Measurements from ENCODE around the gene IGSF6. TPM values are rescaled to one million over a fixed set of nuclear protein-coding genes. Genes with fewer than 3 reads are reported as not detected.
"Not testable (repeated sequence)": the region's sequence is repeated elsewhere in the genome, so short reads cannot be mapped to it uniquely, and the experiment has no call there.

IGSF6 gene
- total RNA-seq, 2 experiments from 2014 or later: 0.20 TPM; not detected in 1

DNA sequence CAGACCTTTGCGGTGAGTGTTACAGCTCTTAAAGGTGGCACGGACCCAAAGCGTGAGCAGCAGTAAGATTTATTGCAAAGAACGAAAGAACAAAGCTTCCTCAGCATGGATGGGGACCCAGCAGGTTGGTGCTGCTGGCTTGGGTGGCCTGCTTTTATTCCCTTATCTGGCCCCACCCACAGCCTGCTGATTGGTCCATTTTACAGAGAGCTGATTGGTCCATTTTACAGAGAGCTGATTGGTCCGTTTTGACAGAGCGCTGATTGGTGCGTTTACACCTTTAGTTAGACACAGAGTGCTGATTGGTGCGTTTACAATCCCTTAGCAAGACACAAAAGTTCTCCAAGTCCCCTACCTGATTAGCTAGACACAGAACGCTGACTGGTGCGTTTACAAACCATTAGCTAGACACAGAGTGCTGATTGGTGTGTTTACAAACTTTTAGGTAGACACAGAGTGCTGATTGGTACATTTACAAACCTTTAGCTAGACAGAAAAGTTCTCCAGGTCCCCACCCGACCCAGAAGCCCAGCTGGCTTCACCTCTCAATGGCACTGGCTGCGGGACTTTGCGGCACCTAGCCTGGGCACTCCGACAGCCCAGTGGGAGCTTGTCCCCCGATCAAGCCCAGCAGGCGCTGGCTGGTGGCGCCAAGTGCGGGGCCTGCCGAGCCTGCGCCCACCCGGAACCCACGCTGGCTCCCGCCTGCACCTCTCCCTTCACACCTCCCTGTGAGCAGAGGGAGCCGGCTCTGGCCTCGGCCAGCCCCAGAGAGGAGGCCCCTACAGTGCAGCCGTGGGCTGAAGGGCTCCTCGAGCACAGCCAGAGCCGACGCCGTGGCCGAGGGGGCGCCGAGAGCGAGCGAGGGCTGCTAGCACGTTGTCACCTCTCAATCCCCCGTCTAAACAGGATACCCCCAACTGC, 22.5 kb downstream of the IGSF6 start:
- H3K4me3 Mint-ChIP-seq; H3K27me3 Mint-ChIP-seq; intact Hi-C loops (cut with micrococcal nuclease); H3K27ac Mint-ChIP-seq; H3K9me3 Mint-ChIP-seq; ATAC-seq; DNase-seq: not testable (repeated sequence)
- ChIA-PET POLR2A (interaction anchor here (1.1 kb wide), 1 partner anchor 21 kb away, joined by 3 read pairs; no protein-coding TSS in a partner anchor), CTCF (interaction anchor here (1.0 kb wide), 1 partner anchor 45 kb away, joined by 3 read pairs; no protein-coding TSS in a partner anchor)
- Mint-ChIP-seq H3K4me1 (ENCODE audit: low read depth) (peaks cover 50% of the 10 kb centered on the region), H3K36me3 (ENCODE audit: low read depth) (peaks cover 45% of the 10 kb centered on the region)

DNA sequence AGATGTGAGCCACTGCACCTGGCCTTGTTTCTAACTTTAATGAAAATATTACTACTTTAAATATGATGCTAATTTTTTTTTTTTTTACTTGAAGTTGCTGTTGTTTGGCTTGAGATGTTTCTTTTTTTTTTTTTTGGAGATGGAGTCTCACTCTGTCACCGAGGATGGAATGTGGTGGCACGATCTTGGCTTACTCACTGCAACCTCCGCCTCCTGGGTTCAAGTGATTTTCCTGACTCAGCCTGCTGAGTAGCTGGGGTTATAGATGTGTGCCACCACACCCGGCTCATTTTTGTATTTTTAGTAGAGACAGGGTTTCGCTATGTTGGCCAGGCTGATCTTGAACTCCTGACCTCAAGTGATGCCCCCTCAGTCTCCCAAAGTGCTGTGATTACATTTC, 23.6 kb downstream of the IGSF6 start:
- CTCF ChIA-PET: no interaction called here
- intact Hi-C loops (cut with micrococcal nuclease): no loop called here
- Mint-ChIP-seq H3K4me3 (no peak overlapping the region), H3K27ac (no peak overlapping the region), H3K36me3 (ENCODE audit: low read depth) (peaks cover 45% of the 10 kb centered on the region), H3K27me3 (no peaks in the 10 kb centered on the region), H3K4me1 (ENCODE audit: low read depth) (peaks cover 44% of the 10 kb centered on the region), H3K9me3 (peaks cover 3% of the 10 kb centered on the region)
- TF ChIP-seq, protein P1, sequence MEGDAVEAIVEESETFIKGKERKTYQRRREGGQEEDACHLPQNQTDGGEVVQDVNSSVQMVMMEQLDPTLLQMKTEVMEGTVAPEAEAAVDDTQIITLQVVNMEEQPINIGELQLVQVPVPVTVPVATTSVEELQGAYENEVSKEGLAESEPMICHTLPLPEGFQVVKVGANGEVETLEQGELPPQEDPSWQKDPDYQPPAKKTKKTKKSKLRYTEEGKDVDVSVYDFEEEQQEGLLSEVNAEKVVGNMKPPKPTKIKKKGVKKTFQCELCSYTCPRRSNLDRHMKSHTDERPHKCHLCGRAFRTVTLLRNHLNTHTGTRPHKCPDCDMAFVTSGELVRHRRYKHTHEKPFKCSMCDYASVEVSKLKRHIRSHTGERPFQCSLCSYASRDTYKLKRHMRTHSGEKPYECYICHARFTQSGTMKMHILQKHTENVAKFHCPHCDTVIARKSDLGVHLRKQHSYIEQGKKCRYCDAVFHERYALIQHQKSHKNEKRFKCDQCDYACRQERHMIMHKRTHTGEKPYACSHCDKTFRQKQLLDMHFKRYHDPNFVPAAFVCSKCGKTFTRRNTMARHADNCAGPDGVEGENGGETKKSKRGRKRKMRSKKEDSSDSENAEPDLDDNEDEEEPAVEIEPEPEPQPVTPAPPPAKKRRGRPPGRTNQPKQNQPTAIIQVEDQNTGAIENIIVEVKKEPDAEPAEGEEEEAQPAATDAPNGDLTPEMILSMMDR (IDR thresholded peaks at IDR 0.05): no peak
- POLR2A ChIA-PET: interaction anchor here (1.1 kb wide), 1 partner anchor 19 kb away, joined by 3 read pairs; no protein-coding TSS in a partner anchor
- ATAC-seq: no peak
- DNase-seq: no peak

DNA sequence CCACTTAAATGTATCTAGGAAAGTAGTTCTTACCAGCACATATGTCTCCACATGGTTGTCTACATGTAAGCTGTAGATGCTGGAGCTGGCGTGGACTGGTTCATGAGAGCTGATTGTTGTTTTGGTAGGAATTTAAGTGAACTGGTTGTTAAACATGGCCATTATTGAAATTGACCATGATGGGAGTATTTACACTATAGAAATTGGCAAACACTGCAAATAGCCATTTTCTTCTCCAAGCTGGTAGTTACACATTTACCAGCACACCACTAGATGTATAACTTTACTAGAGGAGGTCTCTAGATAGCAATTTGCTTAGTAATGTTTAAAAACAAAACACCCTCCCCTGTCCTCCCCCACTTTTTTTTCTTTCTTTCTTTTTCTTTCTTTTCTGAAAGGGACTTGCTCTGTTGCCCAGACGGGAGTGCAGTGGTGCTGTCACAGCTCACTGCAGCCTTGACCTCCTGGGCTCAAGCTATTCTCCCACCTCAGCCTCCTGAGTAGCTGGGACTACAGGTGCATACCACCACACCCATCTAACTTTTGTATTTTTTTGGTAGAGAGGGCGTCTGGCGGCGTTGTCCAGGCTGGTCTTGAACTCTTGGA, 24.2 kb downstream of the IGSF6 start:
- H3K9me3 Mint-ChIP-seq: peaks cover 3% of the 10 kb centered on the region
- ATAC-seq: no peak
- TF ChIP-seq, protein P1 (IDR thresholded peaks at IDR 0.05): no peak
- POLR2A ChIA-PET: interaction anchor here (0.6 kb wide), 1 partner anchor 10 kb away, joined by 3 read pairs; no protein-coding TSS in a partner anchor
- CTCF ChIA-PET: interaction anchor here (1.0 kb wide), 1 partner anchor 11 kb away, joined by 4 read pairs; no protein-coding TSS in a partner anchor
- peaks cover 41% of the 10 kb centered on the region for H3K4me1 Mint-ChIP-seq (ENCODE audit: low read depth)
- no peaks in the 10 kb centered on the region for H3K27me3 Mint-ChIP-seq
- no peak for DNase-seq
- H3K4me3 Mint-ChIP-seq: no peak overlapping the region
- intact Hi-C loops (cut with micrococcal nuclease): no loop called here
- peaks cover 49% of the 10 kb centered on the region for H3K36me3 Mint-ChIP-seq (ENCODE audit: low read depth)
- peak overlapping the region; percentile 17 for H3K27ac Mint-ChIP-seq

DNA sequence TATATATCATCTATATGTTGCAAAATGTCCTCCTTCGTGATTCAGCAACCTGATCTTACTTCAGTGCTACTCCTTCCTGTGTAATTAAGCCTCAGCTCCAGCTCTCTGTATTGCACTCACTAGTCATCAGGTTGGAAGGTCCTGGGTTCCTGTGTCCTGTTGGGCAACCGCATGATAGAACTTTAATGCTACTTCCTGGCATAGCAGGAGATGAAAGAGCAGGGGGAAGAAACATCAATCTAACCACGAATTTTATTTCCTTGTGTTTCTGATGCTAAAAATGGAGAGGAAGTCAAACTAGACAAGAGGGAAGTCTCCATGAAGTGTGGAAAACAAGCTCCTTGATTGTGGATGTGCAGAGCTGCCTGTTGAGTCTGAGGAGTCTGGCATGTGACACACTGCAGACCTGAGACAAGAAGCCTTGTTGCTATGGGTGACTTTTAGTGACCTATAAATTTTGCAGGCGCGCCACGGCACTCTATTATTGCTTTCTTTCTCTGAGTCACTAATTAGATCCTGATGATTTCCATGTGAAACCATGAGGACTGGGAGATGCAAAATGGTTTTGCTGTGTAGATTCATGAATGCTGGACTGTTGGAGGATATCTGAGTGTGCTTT, 25.6 kb downstream of the IGSF6 start:
- H3K9me3 Mint-ChIP-seq: peaks cover 3% of the 10 kb centered on the region
- TF ChIP-seq, protein P1 (IDR thresholded peaks at IDR 0.05): no peak
- peaks cover 37% of the 10 kb centered on the region for H3K4me1 Mint-ChIP-seq (ENCODE audit: low read depth)
- H3K4me3 Mint-ChIP-seq: no peak overlapping the region
- no peaks in the 10 kb centered on the region for H3K27me3 Mint-ChIP-seq
- intact Hi-C loops (cut with micrococcal nuclease): no loop called here
- ATAC-seq (peak; percentile 95), DNase-seq (peak; percentile 45)
- peak overlapping the region; percentile 72 for H3K27ac Mint-ChIP-seq
- peaks cover 48% of the 10 kb centered on the region for H3K36me3 Mint-ChIP-seq (ENCODE audit: low read depth)
- POLR2A ChIA-PET: interaction anchor here (0.7 kb wide), 1 partner anchor 19 kb away, joined by 3 read pairs; no protein-coding TSS in a partner anchor
- CTCF ChIA-PET: interaction anchor here (1.3 to 2.2 kb wide), 3 partner anchors 11 to 31 kb away, joined by 4 to 9 read pairs (median 5); no protein-coding TSS in a partner anchor

DNA sequence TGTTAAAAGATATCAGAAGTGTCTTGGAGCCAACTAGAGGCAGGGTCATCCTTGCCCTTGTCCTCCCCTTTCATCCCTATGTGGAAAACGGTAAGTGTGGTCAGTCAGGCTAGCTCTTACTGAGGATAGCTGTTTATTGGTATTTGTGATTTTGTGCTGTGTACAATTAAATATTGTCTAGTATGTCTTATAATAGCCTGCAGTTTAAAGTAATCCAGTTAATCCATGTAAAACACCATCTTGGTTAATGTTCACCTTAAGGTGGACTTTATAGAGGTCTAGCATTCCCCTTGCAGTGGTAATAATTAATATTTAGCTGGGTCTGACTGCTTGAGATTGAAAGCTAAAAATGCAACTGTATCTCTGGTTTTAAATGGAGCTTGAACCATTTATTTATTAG, 27.4 kb downstream of the IGSF6 start:
- H3K36me3 Mint-ChIP-seq (ENCODE audit: low read depth): peaks cover 51% of the 10 kb centered on the region
- no peak overlapping the region for H3K4me3 Mint-ChIP-seq
- intact Hi-C loops (cut with micrococcal nuclease): no loop called here
- peaks cover 45% of the 10 kb centered on the region for H3K4me1 Mint-ChIP-seq (ENCODE audit: low read depth)
- no peak for ATAC-seq
- POLR2A ChIA-PET: interaction anchor here (0.9 kb wide), 1 partner anchor 27 kb away, joined by 3 read pairs; no protein-coding TSS in a partner anchor
- DNase-seq: no peak
- CTCF ChIA-PET: interaction anchor here (0.9 to 2.2 kb wide), 3 partner anchors 15 to 32 kb away, joined by 3 to 9 read pairs (median 4); no protein-coding TSS in a partner anchor
- H3K27ac Mint-ChIP-seq: no peak overlapping the region
- H3K9me3 Mint-ChIP-seq: peaks cover 3% of the 10 kb centered on the region
- TF ChIP-seq, protein P1 (IDR thresholded peaks at IDR 0.05): no peak
- H3K27me3 Mint-ChIP-seq: no peaks in the 10 kb centered on the region
